RPMI7951 (cell line): ENCODE measurements around the gene OSBPL8. TPM values are rescaled to one million over a fixed set of nuclear protein-coding genes. Genes with fewer than 3 reads are reported as not detected.
"Not testable (repeated sequence)": the region's sequence is repeated elsewhere in the genome, so short reads cannot be mapped to it uniquely, and the experiment has no call there.

Experiments used
- DNase-seq: peaks from one replicate; pipeline ENCODE4 v3.0.0-alpha.2; 2012; ENCODE audit warnings: low read depth
- total RNA-seq: library from RNA; depleted of rRNA; stranded (reverse); fragments of >200 nt; shearing (Covaris generic); gene quantifications from 2 replicates; pipeline ENCODE4 v1.2.3, GENCODE V29; 2014

OSBPL8 gene
- total RNA-seq, 1 experiment from 2014 or later, result 55.9 TPM

- no peak for DNase-seq
These were observed 39.2 kb downstream of the OSBPL8 start for GRCh38 chr12:76520348-76520747.

GRCh38 chr12:76519538-76519937, 40.0 kb downstream of the OSBPL8 start:
- peak; percentile 3 for DNase-seq

- no peak for DNase-seq
These were observed 40.9 kb downstream of the OSBPL8 start for GRCh38 chr12:76518699-76519098.

GRCh38 chr12:76515271-76515670, 44.3 kb downstream of the OSBPL8 start:
- no peak for DNase-seq

GRCh38 chr12:76511116-76511716, 48.4 kb downstream of the OSBPL8 start:
- DNase-seq, result not testable (repeated sequence)

GRCh38 chr12:76508128-76508980, 51.2 kb downstream of the OSBPL8 start:
- DNase-seq, result no peak

- DNase-seq, result no peak
These were observed 53.4 kb downstream of the OSBPL8 start for GRCh38 chr12:76506149-76506548.

GRCh38 chr12:76505050-76505449, 54.5 kb downstream of the OSBPL8 start:
- DNase-seq, result no peak

- no peak for DNase-seq
These were observed 55.0 kb downstream of the OSBPL8 start for GRCh38 chr12:76504606-76505005.

- DNase-seq, result no peak
These were observed 55.6 kb downstream of the OSBPL8 start for GRCh38 chr12:76503957-76504356.

- no peak for DNase-seq
These were observed 58.2 kb downstream of the OSBPL8 start for GRCh38 chr12:76501390-76501789.

GRCh38 chr12:76499136-76499535, 60.4 kb downstream of the OSBPL8 start:
- not testable (repeated sequence) for DNase-seq

- no peak for DNase-seq
These were observed 64.0 kb downstream of the OSBPL8 start for GRCh38 chr12:76495556-76495955.

- no peak for DNase-seq
These were observed 68.3 kb downstream of the OSBPL8 start for GRCh38 chr12:76491292-76491691.

GRCh38 chr12:76490763-76491162, 68.8 kb downstream of the OSBPL8 start:
- DNase-seq, result no peak

- no peak for DNase-seq
These were observed 69.8 kb downstream of the OSBPL8 start for GRCh38 chr12:76489737-76490136.

- no peak for DNase-seq
These were observed 73.6 kb downstream of the OSBPL8 start for GRCh38 chr12:76486011-76486410.

GRCh38 chr12:76480796-76481195, 78.8 kb downstream of the OSBPL8 start:
- no peak for DNase-seq

GRCh38 chr12:76478045-76478444, 81.5 kb downstream of the OSBPL8 start:
- DNase-seq, result no peak

GRCh38 chr12:76472862-76473261, 86.7 kb downstream of the OSBPL8 start:
- DNase-seq, result peak; percentile 12

GRCh38 chr12:76471579-76471978, 88.0 kb downstream of the OSBPL8 start:
- DNase-seq, result no peak

GRCh38 chr12:76470028-76470939, 89.3 kb downstream of the OSBPL8 start:
- peak; percentile 81 for DNase-seq
